Neural cell (in vitro differentiated cells): Measurements from ENCODE around the gene ADSL.

Experiments used
- CTCF ChIP-seq: fragments of 450-650 bp; IDR thresholded peaks from 2 replicates; pipeline ENCODE4 v1.5.1; 2014; ENCODE audit warnings: antibody characterized with exemption, mild to moderate bottlenecking, moderate library complexity; ENCODE audit not compliant: poor library complexity, severe bottlenecking
- EP300 ChIP-seq: fragments of 450-650 bp; conservative IDR thresholded peaks from 2 replicates; pipeline ENCODE4 v1.6.1; 2014; ENCODE audit warnings: antibody characterized with exemption, mild to moderate bottlenecking, moderate library complexity; ENCODE audit not compliant: poor library complexity, severe bottlenecking
- EZH2 ChIP-seq: fragments of 200-600, 300-800 bp; shearing (Covaris generic), sonication (generic); IDR thresholded peaks from 2 replicates; pipeline ENCODE4 v1.6.1; 2014; ENCODE audit warnings: antibody characterized with exemption, low read length, borderline replicate concordance, mild to moderate bottlenecking; ENCODE audit not compliant: insufficient read depth, poor library complexity, severe bottlenecking
- POLR2AphosphoS5 ChIP-seq: IDR thresholded peaks from 2 replicates; pipeline ENCODE4 v1.6.1; 2012
- RAD21 ChIP-seq: fragments of 450-650 bp; conservative IDR thresholded peaks from 2 replicates; pipeline ENCODE4 v1.6.1; 2014; ENCODE audit warnings: antibody characterized with exemption, mild to moderate bottlenecking, moderate library complexity
- REST ChIP-seq: IDR thresholded peaks from 2 replicates; pipeline ENCODE4 v1.6.1; 2012; ENCODE audit warnings: borderline replicate concordance
- TAF1 ChIP-seq: IDR thresholded peaks from 2 replicates; pipeline ENCODE4 v1.6.1; 2012; ENCODE audit warnings: low read depth

- TF ChIP-seq CTCF (no peak), POLR2AphosphoS5 (no peak), TAF1 (no peak), RAD21 (no peak), EZH2 (no peak), EP300 (no peak), REST (no peak)
Measured at GRCh38 chr22:40328546-40329456, 17.5 kb upstream of the ADSL start.
